Esophagus muscularis mucosa (tissue), 2 donors: ENCODE data around the gene ACSF2.

Source experiments
- POLR2A ChIP-seq: fragments of 450-650 bp; IDR thresholded peaks from one replicate; pipeline ENCODE4 v1.6.1; 2017; ENCODE audit warnings: antibody characterized with exemption, moderate library complexity, mild to moderate bottlenecking, low read depth
- POLR2AphosphoS5 ChIP-seq, 2 donors: sonication (generic); formaldehyde crosslinking; IDR thresholded peaks; one replicate each; pipeline ENCODE4 v1.6.1; 2017; ENCODE audit warnings: antibody characterized with exemption in 2 of 2

DNA sequence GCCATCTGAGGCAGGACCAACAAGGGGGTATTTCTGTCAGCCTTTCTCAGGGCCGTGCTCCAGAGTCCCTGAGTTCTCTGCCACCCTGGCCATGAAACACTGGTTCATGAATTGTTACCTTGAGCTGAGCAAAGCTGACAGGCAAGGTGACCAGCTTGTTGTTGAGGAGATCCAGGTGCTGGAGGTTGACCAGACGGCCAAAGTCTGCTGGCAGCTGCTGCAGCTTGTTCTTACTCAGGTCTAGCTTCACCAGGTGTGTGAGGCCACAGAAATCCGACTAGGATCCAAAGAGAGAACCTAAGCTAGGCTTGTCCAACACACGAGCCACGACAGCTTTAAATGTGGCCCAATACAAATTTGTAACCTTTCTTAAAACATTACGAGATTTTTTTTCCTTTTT, 33.4 kb upstream of the ACSF2 start:
- TF ChIP-seq POLR2AphosphoS5 (IDR thresholded peaks at IDR 0.05), result no peak
- no peak for TF ChIP-seq POLR2A
